SIG-M5 (cell line): Measurements from ENCODE around the gene RPL34.
"Not testable (repeated sequence)": the region's sequence is repeated elsewhere in the genome, so short reads cannot be mapped to it uniquely, and the experiment has no call there.

Source experiments
- DNase-seq: peaks from one replicate; lab custom pipeline; 2025; lab: John Stamatoyannopoulos, UW

RPL34 gene

GRCh38 chr4:108620101-108620932 is at the start of gene RPL34:
TSS of gene RPL34 (plus strand) at chr4:108620576. CDS start at chr4:108621960, 1,384 bp downstream.
- DNase-seq = peak; percentile 89

GRCh38 chr4:108570993-108571569 is 49.3 kb upstream of the RPL34 start:
- DNase-seq = no peak

- no peak for DNase-seq
Observed at GRCh38 chr4:108574402-108574801, 46.0 kb upstream of the RPL34 start.

GRCh38 chr4:108581083-108581482 is 39.3 kb upstream of the RPL34 start:
- no peak for DNase-seq

GRCh38 chr4:108586778-108587177 is 33.6 kb upstream of the RPL34 start:
- no peak for DNase-seq

- DNase-seq = no peak
Observed at GRCh38 chr4:108588878-108589277, 31.5 kb upstream of the RPL34 start.

GRCh38 chr4:108589961-108590360 is 30.4 kb upstream of the RPL34 start:
- no peak for DNase-seq

GRCh38 chr4:108590776-108591175 is 29.6 kb upstream of the RPL34 start:
- no peak for DNase-seq

- no peak for DNase-seq
Observed at GRCh38 chr4:108592674-108592986, 27.7 kb upstream of the RPL34 start.

- not testable (repeated sequence) for DNase-seq
Observed at GRCh38 chr4:108594296-108594695, 26.1 kb upstream of the RPL34 start.

GRCh38 chr4:108596344-108596743 is 24.0 kb upstream of the RPL34 start:
- DNase-seq = no peak

- DNase-seq = no peak
Observed at GRCh38 chr4:108601106-108601505, 19.3 kb upstream of the RPL34 start.

GRCh38 chr4:108601532-108601931 is 18.8 kb upstream of the RPL34 start:
- no peak for DNase-seq

GRCh38 chr4:108602163-108602562 is 18.2 kb upstream of the RPL34 start:
- no peak for DNase-seq

GRCh38 chr4:108607079-108607815 is 13.1 kb upstream of the RPL34 start:
- no peak for DNase-seq

- DNase-seq = no peak
Observed at GRCh38 chr4:108611365-108611764, 9.0 kb upstream of the RPL34 start.

- DNase-seq = no peak
Observed at GRCh38 chr4:108612365-108612764, 8.0 kb upstream of the RPL34 start.

GRCh38 chr4:108619372-108620100 is 840 bp upstream of the RPL34 start:
- no peak for DNase-seq

- no peak for DNase-seq
Observed at GRCh38 chr4:108620933-108621905, 843 bp downstream of the RPL34 start.

- no peak for DNase-seq
Observed at GRCh38 chr4:108622022-108622421, 1.6 kb downstream of the RPL34 start.

GRCh38 chr4:108622828-108623227 is 2.5 kb downstream of the RPL34 start:
- no peak for DNase-seq
